ENCODE data around the gene RBM28. TPM values are rescaled to one million over a fixed set of nuclear protein-coding genes. Genes with fewer than 3 reads are reported as not detected.
A peak's percentile ranks its signal among the peaks of the same experiment; 100 is the strongest.

The RBM28 gene
- polyA plus RNA-seq, 2 of the 4 experiments (the other 2 are of a cell fraction), result 77.3 to 79.5 TPM

DNA sequence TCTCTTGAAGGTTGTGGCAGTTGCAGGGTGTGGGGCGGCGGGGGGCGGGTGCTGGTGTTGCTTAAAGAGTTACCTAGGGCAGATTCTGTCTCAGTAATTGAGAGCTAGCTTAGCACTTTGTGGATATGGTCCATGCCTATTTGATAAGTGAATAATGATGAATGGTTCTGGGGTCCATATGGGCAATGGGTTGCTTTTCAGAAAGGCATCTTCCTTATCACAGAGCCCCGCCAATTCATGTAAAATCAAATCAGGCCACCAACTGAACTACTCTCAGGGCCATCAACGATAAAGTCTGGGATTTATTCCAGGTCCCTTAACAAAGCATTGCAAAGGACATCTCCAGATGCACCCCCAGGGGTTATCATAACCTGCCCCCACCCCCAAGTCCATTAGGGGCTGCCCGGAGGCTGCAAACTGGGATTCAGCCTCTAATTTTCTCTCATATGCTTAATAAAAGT, 19.6 kb upstream of the RBM28 start (continued):
- TF ChIP-seq ZC3H11A (IDR thresholded peaks at IDR 0.05), result no peak
- TF ChIP-seq KDM1A (IDR thresholded peaks at IDR 0.05; ENCODE audit: low read depth), result no peak
- TF ChIP-seq CHD2 (IDR thresholded peaks at IDR 0.05; ENCODE audit: low read length, partially characterized antibody), result no peak

GRCh38 chr7:128362670-128363069, 19.0 kb upstream of the RBM28 start:
- DNase-seq (ENCODE audit: low read depth in 1 of 2, low spot score in 1 of 2) (no peak), FAIRE-seq (no peak), ATAC-seq (no peak)
- Histone ChIP-seq H3K4me1 (no peaks in the 10 kb centered on the region), H3K4me2 (no peak overlapping the region; the same call in 2 of the 3 replicates), H3K4me3 (no peak overlapping the region), H3K9me3 (no peaks in the 10 kb centered on the region), H3K27ac (no peak overlapping the region)
- CTCF ChIA-PET, result interaction anchor here (1.4 to 11.1 kb wide), 6 partner anchors 9 to 38 kb away, joined by 4 to 109 read pairs (median 6); no protein-coding TSS in a partner anchor
- TF ChIP-seq SREBF2 (IDR thresholded peaks at IDR 0.05) (no peak), NFE2L2 (conservative IDR thresholded peaks at IDR 0.05; ENCODE audit: low read length) (no peak), FOSB (CRISPR knock-in tag; IDR thresholded peaks at IDR 0.05) (no peak), CBX8 (IDR thresholded peaks at IDR 0.05) (no peak), ZSCAN20 (CRISPR knock-in tag; IDR thresholded peaks at IDR 0.05) (no peak), NR3C1 (IDR thresholded peaks at IDR 0.05) (no peak)
- WGBS (ENCODE audit: missing lambda C conversion rate), result 55% methylated on average over 4 of the region's 4 CpGs
- POLR2A ChIA-PET, result no interaction called here

- POLR2A ChIA-PET, result interaction anchor here (0.7 kb wide), 1 partner anchor 18 kb away, joined by 4 read pairs; the partner anchor contains the start of gene RBM28
- CTCF ChIA-PET, result interaction anchor here (1.4 to 11.1 kb wide), 7 partner anchors 8 to 37 kb away, joined by 4 to 109 read pairs (median 8); no protein-coding TSS in a partner anchor
- Histone ChIP-seq H3K9me3 (no peaks in the 10 kb centered on the region), H3K4me2 (peak within 1 kb of the TSS; percentile 99), H3K4me3 (peak within 1 kb of the TSS; percentile 66), H3K4me1 (no peaks in the 10 kb centered on the region), H3K27ac (peak within 1 kb of the TSS; percentile 34 to 78; a peak in 5 of 6 replicates)
- 3% methylated on average over 24 of the region's 88 CpGs for whole genome bisulfite sequencing (ENCODE audit: missing lambda C conversion rate)
- peak; percentile 70 to 83 for ATAC-seq
- peak; percentile 46 for FAIRE-seq
- DNase-seq (ENCODE audit: low read depth in 1 of 2, low spot score in 1 of 2), result peak; percentile 45 to 63
- no peak for TF ChIP-seq HDAC2 (IDR thresholded peaks at IDR 0.05)
- TF ChIP-seq, protein P1, sequence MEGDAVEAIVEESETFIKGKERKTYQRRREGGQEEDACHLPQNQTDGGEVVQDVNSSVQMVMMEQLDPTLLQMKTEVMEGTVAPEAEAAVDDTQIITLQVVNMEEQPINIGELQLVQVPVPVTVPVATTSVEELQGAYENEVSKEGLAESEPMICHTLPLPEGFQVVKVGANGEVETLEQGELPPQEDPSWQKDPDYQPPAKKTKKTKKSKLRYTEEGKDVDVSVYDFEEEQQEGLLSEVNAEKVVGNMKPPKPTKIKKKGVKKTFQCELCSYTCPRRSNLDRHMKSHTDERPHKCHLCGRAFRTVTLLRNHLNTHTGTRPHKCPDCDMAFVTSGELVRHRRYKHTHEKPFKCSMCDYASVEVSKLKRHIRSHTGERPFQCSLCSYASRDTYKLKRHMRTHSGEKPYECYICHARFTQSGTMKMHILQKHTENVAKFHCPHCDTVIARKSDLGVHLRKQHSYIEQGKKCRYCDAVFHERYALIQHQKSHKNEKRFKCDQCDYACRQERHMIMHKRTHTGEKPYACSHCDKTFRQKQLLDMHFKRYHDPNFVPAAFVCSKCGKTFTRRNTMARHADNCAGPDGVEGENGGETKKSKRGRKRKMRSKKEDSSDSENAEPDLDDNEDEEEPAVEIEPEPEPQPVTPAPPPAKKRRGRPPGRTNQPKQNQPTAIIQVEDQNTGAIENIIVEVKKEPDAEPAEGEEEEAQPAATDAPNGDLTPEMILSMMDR (IDR thresholded peaks at IDR 0.05), result 0 out of 3 replicates have a peak, but pooled peaks have one; percentile 13
- 0 out of 2 replicates have a peak, but pooled peaks have one; percentile 19 for TF ChIP-seq E2F6 (IDR thresholded peaks at IDR 0.05; ENCODE audit: borderline replicate concordance, low read depth)
- no peak for TF ChIP-seq RNF2 (IDR thresholded peaks at IDR 0.05; ENCODE audit: borderline replicate concordance, low read depth)
- TF ChIP-seq MAX (IDR thresholded peaks at IDR 0.05), result peak; percentile 56; the same call in 1 of the 2 replicates
- TF ChIP-seq CHD2 (IDR thresholded peaks at IDR 0.05; ENCODE audit: low read length, partially characterized antibody), result no peak
These were observed 18.0 kb upstream of the RBM28 start, which contains the start of gene PRRT4 for GRCh38 chr7:128361411-128362379. TSS of gene PRRT4 (minus strand) at chr7:128361690.

- FAIRE-seq (no peak), ATAC-seq (no peak), DNase-seq (ENCODE audit: low read depth in 1 of 2, low spot score in 1 of 2) (no peak)
- CTCF ChIA-PET, result interaction anchor here (0.9 to 11.1 kb wide), 4 partner anchors 13 to 67 kb away, joined by 3 to 109 read pairs (median 49); no protein-coding TSS in a partner anchor
- POLR2A ChIA-PET, result interaction anchor here (0.6 kb wide), 1 partner anchor 17 kb away, joined by 3 read pairs; the partner anchor contains the start of gene RBM28
- no peak overlapping the region for H3K4me2 ChIP-seq
- 71% methylated on average over 6 of the region's 9 CpGs for WGBS (ENCODE audit: missing lambda C conversion rate)
- H3K27ac ChIP-seq, result no peak overlapping the region
- no peak overlapping the region for H3K4me3 ChIP-seq
- no peaks in the 10 kb centered on the region for H3K9me3 ChIP-seq
- H3K4me1 ChIP-seq, result no peaks in the 10 kb centered on the region
- no peak for TF ChIP-seq EP300 (IDR thresholded peaks at IDR 0.05)
- TF ChIP-seq, protein P2, sequence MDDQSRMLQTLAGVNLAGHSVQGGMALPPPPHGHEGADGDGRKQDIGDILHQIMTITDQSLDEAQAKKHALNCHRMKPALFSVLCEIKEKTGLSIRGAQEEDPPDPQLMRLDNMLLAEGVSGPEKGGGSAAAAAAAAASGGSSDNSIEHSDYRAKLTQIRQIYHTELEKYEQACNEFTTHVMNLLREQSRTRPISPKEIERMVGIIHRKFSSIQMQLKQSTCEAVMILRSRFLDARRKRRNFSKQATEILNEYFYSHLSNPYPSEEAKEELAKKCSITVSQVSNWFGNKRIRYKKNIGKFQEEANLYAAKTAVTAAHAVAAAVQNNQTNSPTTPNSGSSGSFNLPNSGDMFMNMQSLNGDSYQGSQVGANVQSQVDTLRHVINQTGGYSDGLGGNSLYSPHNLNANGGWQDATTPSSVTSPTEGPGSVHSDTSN (IDR thresholded peaks at IDR 0.05), result no peak
These were observed 16.6 kb upstream of the RBM28 start for GRCh38 chr7:128360359-128360678.

Data from A549 (cell line).